Testis (tissue), 3 donors: ENCODE results near the gene THADA. TPM values are rescaled to one million over a fixed set of nuclear protein-coding genes. Genes with fewer than 3 reads are reported as not detected.

Experiments used
- DNase-seq: peaks from one replicate; pipeline ENCODE4 v3.0.0-alpha.2; 2019
- H3K27ac ChIP-seq, 2 donors: fragments of 200-600 bp; sonication (generic); one replicate each; pipeline ENCODE4 v1.5.1; 2019
- H3K27me3 ChIP-seq: fragments of 200-600 bp; sonication (generic); one replicate; pipeline ENCODE4 v1.5.1; 2019
- H3K36me3 ChIP-seq: fragments of 200-600 bp; sonication (generic); one replicate; pipeline ENCODE4 v1.5.1; 2017; ENCODE audit warnings: low read depth; ENCODE audit errors: missing control alignments
- H3K4me1 ChIP-seq: fragments of 200-600 bp; sonication (generic); one replicate; pipeline ENCODE4 v1.5.1; 2019
- H3K4me3 ChIP-seq, 2 donors: fragments of 200-600 bp; sonication (generic); one replicate each; pipeline ENCODE4 v1.5.1; 2017 to 2019
- H3K9me3 ChIP-seq: fragments of 200-600 bp; sonication (generic); one replicate; pipeline ENCODE4 v1.5.1; 2017
- CTCF ChIP-seq, 3 experiments: fragments of 450-650 bp in 2 of 3; fragments of 200-600 bp in 1 of 3; sonication (generic) in 1 of 3; IDR thresholded peaks; one replicate each; pipeline ENCODE4 v1.5.1; 2016 to 2019; ENCODE audit warnings: antibody characterized with exemption in 3 of 3, mild to moderate bottlenecking in 2 of 3, moderate library complexity in 1 of 3
- POLR2A ChIP-seq: fragments of 450-650 bp; IDR thresholded peaks from one replicate; pipeline ENCODE4 v1.6.1; 2017; ENCODE audit warnings: antibody characterized with exemption, mild to moderate bottlenecking, moderate library complexity
- WGBS, 2 donors: methylation state at CpG; one replicate each; pipeline ENCODE4 v1.1.5; 2018; 5-methylcytosine and 5-hydroxymethylcytosine counted together
- intact Hi-C: fragments of 100-400 bp; cut with DNase I; formaldehyde crosslinking; loops from one replicate; pipeline ENCODE4 v1.15.1; 2023; ENCODE audit warnings: low total_unique reads
- polyA plus RNA-seq: library from polyadenylated mRNA; stranded (reverse); fragments of 350-450 nt; fragmentation: Illumina TruSeq; extraction: RNeasy Lipid Tissue Mini Kit (QIAGEN cat#74804); gene quantifications from one replicate; pipeline ENCODE4 v1.2.3, GENCODE V29; 2014; ENCODE audit warnings: low read depth, low replicate concordance; ENCODE audit not compliant: insufficient read depth
- total RNA-seq, 2 donors: library from RNA; depleted of rRNA; stranded (reverse); fragments of >200 nt; gene quantifications; one replicate each; pipeline ENCODE4 v1.2.3, GENCODE V29; 2016

Gene THADA
- total and polyA plus RNA-seq, 3 donors from 2014 or later, result 29.5 to 43.9 (median 39.5) TPM

GRCh38 chr2:43314299-43314927 lies 281.4 kb downstream of the THADA start:
- Histone ChIP-seq H3K9me3 (no peaks in the 10 kb centered on the region), H3K36me3 (no peaks in the 10 kb centered on the region), H3K4me1 (peaks cover 27% of the 10 kb centered on the region), H3K27ac (peak overlapping the region in 1 of 2 donors; percentile 56), H3K4me3 (no peak overlapping the region), H3K27me3 (no peaks in the 10 kb centered on the region)
- WGBS, 2 donors, result 59 to 62% methylated on average over 5 of the region's 5 CpGs
- intact Hi-C loops, result no loop called here
- DNase-seq, result no peak
- TF ChIP-seq POLR2A, result no peak

GRCh38 chr2:43313642-43314017 lies 282.2 kb downstream of the THADA start:
- Histone ChIP-seq H3K4me1 (peaks cover 27% of the 10 kb centered on the region), H3K36me3 (no peaks in the 10 kb centered on the region), H3K27me3 (no peaks in the 10 kb centered on the region), H3K9me3 (no peaks in the 10 kb centered on the region), H3K4me3 (no peak overlapping the region), H3K27ac (peak overlapping the region; percentile 41 to 48)
- no peak for DNase-seq
- 83 to 87% methylated on average over 5 to 6 of the region's 6 CpGs for WGBS, 2 donors
- intact Hi-C loops, result no loop called here
- TF ChIP-seq POLR2A, result no peak
- no peak for TF ChIP-seq CTCF (IDR thresholded peaks at IDR 0.05)

- TF ChIP-seq POLR2A (no peak), CTCF (IDR thresholded peaks at IDR 0.05) (no peak)
- intact Hi-C loops, result no loop called here
- Histone ChIP-seq H3K27me3 (no peaks in the 10 kb centered on the region), H3K27ac (peak overlapping the region; percentile 41 to 48), H3K4me3 (no peak overlapping the region), H3K4me1 (peaks cover 27% of the 10 kb centered on the region), H3K36me3 (no peaks in the 10 kb centered on the region), H3K9me3 (no peaks in the 10 kb centered on the region)
- 56 to 58% methylated on average over 7 of the region's 7 CpGs for WGBS, 2 donors
- DNase-seq, result no peak
Observed at GRCh38 chr2:43312755-43313641, 282.8 kb downstream of the THADA start.

GRCh38 chr2:43311276-43311675 lies 284.6 kb downstream of the THADA start:
- Histone ChIP-seq H3K36me3 (no peaks in the 10 kb centered on the region), H3K9me3 (no peaks in the 10 kb centered on the region), H3K4me3 (no peak overlapping the region), H3K27me3 (no peaks in the 10 kb centered on the region), H3K4me1 (peaks cover 27% of the 10 kb centered on the region), H3K27ac (peak overlapping the region in 1 of 2 donors; percentile 48)
- intact Hi-C loops, result no loop called here
- TF ChIP-seq CTCF (IDR thresholded peaks at IDR 0.05), result no peak
- no peak for DNase-seq

GRCh38 chr2:43309935-43310334 lies 285.9 kb downstream of the THADA start:
- DNase-seq, result no peak
- WGBS, 2 donors, result 80 to 83% methylated on average over 1 of the region's 1 CpG
- Histone ChIP-seq H3K27me3 (no peaks in the 10 kb centered on the region), H3K36me3 (no peaks in the 10 kb centered on the region), H3K4me1 (peaks cover 39% of the 10 kb centered on the region), H3K27ac (no peak overlapping the region), H3K9me3 (no peaks in the 10 kb centered on the region), H3K4me3 (no peak overlapping the region)
- intact Hi-C loops, result no loop called here
- TF ChIP-seq CTCF (IDR thresholded peaks at IDR 0.05) (no peak), POLR2A (no peak)
